Hepatocyte (in vitro differentiated cells): Measurements from ENCODE around the gene CEACAM1. TPM values are rescaled to one million over a fixed set of nuclear protein-coding genes. Genes with fewer than 3 reads are reported as not detected.
"Not testable (repeated sequence)": the region's sequence is repeated elsewhere in the genome, so short reads cannot be mapped to it uniquely, and the experiment has no call there.

ENCODE experiments used
- DNase-seq: peaks from one replicate; pipeline ENCODE4 v3.0.0-alpha.2; 2016; ENCODE audit warnings: low spot score
- H2AFZ ChIP-seq: fragments of 200-600 bp; sonication (generic); 2 replicates; pipeline ENCODE4 v1.6.0; 2016; ENCODE audit warnings: antibody characterized with exemption, mild to moderate bottlenecking
- H3K27ac ChIP-seq: fragments of 200-600 bp; sonication (generic); 2 replicates; pipeline ENCODE4 v1.5.1; 2016; ENCODE audit warnings: mild to moderate bottlenecking
- H3K27me3 ChIP-seq: fragments of 200-600 bp; sonication (generic); 2 replicates; pipeline ENCODE4 v1.6.1; 2016
- H3K36me3 ChIP-seq: fragments of 200-600 bp; sonication (generic); replicated peaks from 2 replicates; pipeline ENCODE4 v1.5.1; 2016; ENCODE audit warnings: low read depth; ENCODE audit not compliant: insufficient read depth
- H3K4me1 ChIP-seq: fragments of 200-600 bp; sonication (generic); 2 replicates; pipeline ENCODE4 v1.5.1; 2016; ENCODE audit warnings: mild to moderate bottlenecking, moderate library complexity; ENCODE audit not compliant: insufficient read depth
- H3K4me2 ChIP-seq: fragments of 200-600 bp; sonication (generic); 2 replicates; pipeline ENCODE4 v1.6.0; 2016
- H3K4me3 ChIP-seq: fragments of 200-600 bp; sonication (generic); 2 replicates; pipeline ENCODE4 v1.5.1; 2016; ENCODE audit warnings: mild to moderate bottlenecking
- H3K79me2 ChIP-seq: fragments of 200-600 bp; sonication (generic); 2 replicates; pipeline ENCODE4 v1.6.0; 2017; ENCODE audit warnings: mild to moderate bottlenecking
- H3K9me2 ChIP-seq: fragments of 200-600 bp; sonication (generic); replicated peaks from 2 replicates; pipeline ENCODE4 v1.6.0; 2017; ENCODE audit warnings: mild to moderate bottlenecking; ENCODE audit not compliant: insufficient read depth
- H3K9me3 ChIP-seq: fragments of 200-600 bp; sonication (generic); 2 replicates; pipeline ENCODE4 v1.5.1; 2016; ENCODE audit warnings: low read depth, mild to moderate bottlenecking
- H4K20me1 ChIP-seq: fragments of 200-600 bp; sonication (generic); 2 replicates; pipeline ENCODE4 v1.6.0; 2016; ENCODE audit warnings: mild to moderate bottlenecking; ENCODE audit not compliant: insufficient read depth, poor library complexity, severe bottlenecking
- EZH2 ChIP-seq: fragments of 200-600 bp; sonication (generic); IDR thresholded peaks from 2 replicates; pipeline ENCODE4 v1.6.1; 2016; ENCODE audit warnings: antibody characterized with exemption, mild to moderate bottlenecking, borderline replicate concordance
- EZH2phosphoT487 ChIP-seq: fragments of 200-600 bp; sonication (generic); IDR thresholded peaks from one replicate; pipeline ENCODE4 v1.6.1; 2018; ENCODE audit warnings: antibody characterized with exemption, mild to moderate bottlenecking, low read depth, moderate library complexity; ENCODE audit not compliant: unreplicated experiment, severe bottlenecking
- WGBS: methylation state at CpG from one replicate; pipeline ENCODE4 v1.1.6; 2016; ENCODE audit warnings: low lambda C conversion rate; ENCODE audit errors: missing lambda C conversion rate; 5-methylcytosine and 5-hydroxymethylcytosine counted together
- polyA plus RNA-seq: library from polyadenylated mRNA; unstranded; fragments of >200 nt; fragmentation: Nextera tagmentation; extraction: Ambion mirVana; gene quantifications from 2 replicates; pipeline ENCODE4 v1.2.1, GENCODE V29; 2016
- total RNA-seq: library from RNA; depleted of rRNA; stranded (reverse); fragments of >200 nt; gene quantifications from 2 replicates; pipeline ENCODE4 v1.2.3, GENCODE V29; 2014
- TF ChIP-seq, protein P1 (sequence below): fragments of 200-600 bp; sonication (generic); IDR thresholded peaks from 2 replicates; pipeline ENCODE4 v1.5.1; 2016; ENCODE audit warnings: antibody characterized with exemption, mild to moderate bottlenecking; ENCODE audit not compliant: poor library complexity

The CEACAM1 gene
- total and polyA plus RNA-seq, 2 experiments from 2014 or later = 7.1 to 20.8 TPM

DNA sequence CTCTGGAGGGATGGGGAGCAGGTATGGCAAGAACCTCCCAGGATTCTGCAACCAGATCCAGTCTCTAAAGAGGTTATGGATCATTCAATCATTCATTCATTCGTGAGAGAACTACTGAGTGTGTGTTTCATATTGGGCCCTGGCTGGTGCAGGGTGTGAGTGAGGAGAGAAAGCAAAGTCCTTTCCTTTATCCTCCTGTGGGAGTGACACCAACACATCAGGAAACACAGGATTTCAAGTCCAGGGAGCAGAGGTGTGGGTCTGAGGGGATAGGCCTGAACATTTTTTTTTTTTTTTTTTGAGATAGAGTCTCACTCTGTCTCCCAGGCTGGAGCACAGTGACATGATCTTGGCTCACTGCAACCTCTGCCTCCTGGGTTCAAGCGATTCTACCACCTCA lies 3.3 kb downstream of the CEACAM1 start:
- no peak overlapping the region for H2AFZ ChIP-seq
- no peaks in the 10 kb centered on the region for H3K9me3 ChIP-seq
- H3K27me3 ChIP-seq = no peaks in the 10 kb centered on the region
- no peaks in the 10 kb centered on the region for H3K79me2 ChIP-seq
- peaks cover 12% of the 10 kb centered on the region for H3K4me1 ChIP-seq
- H3K4me3 ChIP-seq = no peak overlapping the region
- no peaks in the 10 kb centered on the region for H3K9me2 ChIP-seq
- no peak overlapping the region for H3K27ac ChIP-seq
- TF ChIP-seq EZH2phosphoT487 (no peak), EZH2 (no peak)
- TF ChIP-seq, protein P1, sequence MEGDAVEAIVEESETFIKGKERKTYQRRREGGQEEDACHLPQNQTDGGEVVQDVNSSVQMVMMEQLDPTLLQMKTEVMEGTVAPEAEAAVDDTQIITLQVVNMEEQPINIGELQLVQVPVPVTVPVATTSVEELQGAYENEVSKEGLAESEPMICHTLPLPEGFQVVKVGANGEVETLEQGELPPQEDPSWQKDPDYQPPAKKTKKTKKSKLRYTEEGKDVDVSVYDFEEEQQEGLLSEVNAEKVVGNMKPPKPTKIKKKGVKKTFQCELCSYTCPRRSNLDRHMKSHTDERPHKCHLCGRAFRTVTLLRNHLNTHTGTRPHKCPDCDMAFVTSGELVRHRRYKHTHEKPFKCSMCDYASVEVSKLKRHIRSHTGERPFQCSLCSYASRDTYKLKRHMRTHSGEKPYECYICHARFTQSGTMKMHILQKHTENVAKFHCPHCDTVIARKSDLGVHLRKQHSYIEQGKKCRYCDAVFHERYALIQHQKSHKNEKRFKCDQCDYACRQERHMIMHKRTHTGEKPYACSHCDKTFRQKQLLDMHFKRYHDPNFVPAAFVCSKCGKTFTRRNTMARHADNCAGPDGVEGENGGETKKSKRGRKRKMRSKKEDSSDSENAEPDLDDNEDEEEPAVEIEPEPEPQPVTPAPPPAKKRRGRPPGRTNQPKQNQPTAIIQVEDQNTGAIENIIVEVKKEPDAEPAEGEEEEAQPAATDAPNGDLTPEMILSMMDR = no peak
- no peaks in the 10 kb centered on the region for H4K20me1 ChIP-seq
- DNase-seq = no peak
- H3K36me3 ChIP-seq = no peaks in the 10 kb centered on the region
- H3K4me2 ChIP-seq = no peak overlapping the region
- 88% methylated on average over 2 of the region's 2 CpGs for WGBS

DNA sequence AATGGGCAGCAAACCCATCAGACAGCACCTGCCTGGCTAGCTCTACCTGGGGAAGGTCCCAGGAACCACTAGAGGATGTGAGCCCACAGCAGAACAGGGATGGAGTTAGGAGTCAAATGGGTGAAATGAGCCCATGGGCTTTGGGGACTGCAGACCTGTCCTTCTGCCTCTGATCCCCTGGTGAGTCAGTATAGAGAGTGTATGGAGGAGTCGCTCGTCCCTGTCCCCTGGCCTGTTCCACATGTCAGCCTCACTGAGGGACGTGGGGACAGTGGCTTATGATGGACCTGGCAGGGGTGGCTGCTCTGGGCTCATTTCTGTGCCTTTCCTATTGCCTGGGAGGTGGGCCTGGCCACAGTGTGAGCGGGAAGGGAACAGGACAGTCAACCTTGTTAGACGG lies 4.0 kb downstream of the CEACAM1 start:
- Histone ChIP-seq H3K27me3 (no peaks in the 10 kb centered on the region), H3K9me3 (no peaks in the 10 kb centered on the region), H3K36me3 (no peaks in the 10 kb centered on the region), H2AFZ (no peak overlapping the region), H3K4me2 (no peak overlapping the region), H3K79me2 (no peaks in the 10 kb centered on the region), H4K20me1 (no peaks in the 10 kb centered on the region), H3K9me2 (no peaks in the 10 kb centered on the region), H3K27ac (no peak overlapping the region), H3K4me1 (peaks cover 12% of the 10 kb centered on the region), H3K4me3 (no peak overlapping the region)
- TF ChIP-seq EZH2phosphoT487 (no peak), EZH2 (no peak)
- TF ChIP-seq, protein P1 = no peak
- DNase-seq = no peak
- whole genome bisulfite sequencing = 79% methylated on average over 5 of the region's 5 CpGs

DNA sequence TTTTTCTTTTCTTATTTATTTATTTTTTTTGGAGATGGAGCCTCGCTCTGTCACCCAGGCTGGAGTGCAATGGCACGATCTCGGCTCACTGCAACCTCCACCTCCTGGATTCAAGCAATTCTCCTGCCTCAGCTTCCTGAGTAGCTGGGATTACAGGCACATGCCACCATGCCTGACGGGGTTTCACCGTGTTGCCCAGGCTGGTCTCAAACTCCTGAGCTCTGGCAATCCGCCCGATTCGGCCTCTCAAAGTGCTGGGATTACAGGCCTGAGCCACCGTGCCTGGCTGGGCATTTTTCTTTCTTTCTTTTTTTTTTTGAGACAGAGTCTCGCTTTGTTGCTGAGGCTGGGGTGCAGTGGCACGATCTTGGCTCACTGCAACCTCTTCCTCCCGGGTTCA lies 6.0 kb downstream of the CEACAM1 start:
- not testable (repeated sequence) for H3K4me3 ChIP-seq, H3K9me3 ChIP-seq, H3K27me3 ChIP-seq, H2AFZ ChIP-seq, H3K9me2 ChIP-seq, H3K4me2 ChIP-seq, H3K27ac ChIP-seq, H3K4me1 ChIP-seq, H4K20me1 ChIP-seq, DNase-seq, H3K36me3 ChIP-seq, H3K79me2 ChIP-seq
- 90% methylated on average over 11 of the region's 12 CpGs for WGBS

DNA sequence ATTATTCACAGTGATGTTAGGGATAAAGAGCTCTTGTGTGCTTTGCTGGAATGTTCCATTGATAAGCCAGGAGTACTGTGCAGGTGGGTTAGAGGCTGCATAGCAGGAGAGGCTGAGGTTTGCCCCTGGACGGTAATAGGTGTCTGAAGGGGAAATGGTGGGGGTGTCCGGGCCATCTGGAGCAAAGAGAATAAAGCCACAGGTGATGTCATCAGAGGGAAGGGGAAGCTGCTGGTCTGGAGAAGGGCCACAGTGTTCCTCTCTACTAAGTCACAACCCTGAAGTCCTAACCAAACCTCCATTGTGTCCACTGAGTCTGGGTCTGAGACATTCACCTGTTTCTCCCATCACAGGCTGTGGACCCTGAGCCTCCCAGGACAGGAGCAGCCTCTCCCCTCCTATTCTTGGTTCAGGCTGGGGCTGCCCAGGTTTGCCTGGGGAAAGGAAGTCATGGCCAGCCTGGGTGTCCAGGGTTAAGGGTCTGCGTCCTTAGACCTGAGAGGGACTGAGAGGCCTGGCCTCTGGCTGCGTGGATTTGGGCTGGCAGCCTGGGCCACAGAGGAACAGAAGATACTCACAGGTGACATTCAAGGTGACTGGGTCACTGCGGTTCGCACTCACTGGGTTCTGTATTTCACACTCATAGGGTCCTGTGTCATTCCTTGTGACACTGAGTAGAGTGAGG lies 6.8 kb downstream of the CEACAM1 start:
- Histone ChIP-seq H3K4me2 (no peak overlapping the region), H3K27ac (no peak overlapping the region)

More for the DNA sequence above, 6.8 kb downstream of the CEACAM1 start:
- H3K4me3 ChIP-seq = no peak overlapping the region
- H3K4me1 ChIP-seq = no peaks in the 10 kb centered on the region
- no peaks in the 10 kb centered on the region for H3K79me2 ChIP-seq
- no peak for DNase-seq
- WGBS = 91% methylated on average over 6 of the region's 6 CpGs
- H3K9me2 ChIP-seq = no peaks in the 10 kb centered on the region
- peaks cover 2% of the 10 kb centered on the region for H3K9me3 ChIP-seq
- no peaks in the 10 kb centered on the region for H3K27me3 ChIP-seq
- H4K20me1 ChIP-seq = no peaks in the 10 kb centered on the region
- H2AFZ ChIP-seq = no peak overlapping the region
- H3K36me3 ChIP-seq = no peaks in the 10 kb centered on the region
- TF ChIP-seq, protein P1 = no peak
- TF ChIP-seq EZH2 = no peak
- no peak for TF ChIP-seq EZH2phosphoT487
